NCI-H510A treated with DMSO at 0.1 percent for 48 hours (cell line): ENCODE data around the gene HOXA2.

ENCODE experiments used
- DNase-seq: peaks from one replicate; lab custom pipeline; 2025; lab: John Stamatoyannopoulos, UW

Gene HOXA2

GRCh38 chr7:27141137-27141922, 38.8 kb upstream of the HOXA2 start:
- DNase-seq, result no peak

GRCh38 chr7:27140126-27140857, 37.8 kb upstream of the HOXA2 start:
- no peak for DNase-seq

- DNase-seq, result no peak
Measured at GRCh38 chr7:27139334-27140125, 37.0 kb upstream of the HOXA2 start.

- DNase-seq, result no peak
Measured at GRCh38 chr7:27138985-27139333, 36.5 kb upstream of the HOXA2 start.

- DNase-seq, result no peak
Measured at GRCh38 chr7:27138472-27138871, 36.0 kb upstream of the HOXA2 start.

- DNase-seq, result no peak
Measured at GRCh38 chr7:27137640-27138315, 35.3 kb upstream of the HOXA2 start.

GRCh38 chr7:27134392-27134791, 31.9 kb upstream of the HOXA2 start:
- DNase-seq, result no peak

- no peak for DNase-seq
Measured at GRCh38 chr7:27133409-27134231, 31.1 kb upstream of the HOXA2 start.

- no peak for DNase-seq
Measured at GRCh38 chr7:27132978-27133377, 30.5 kb upstream of the HOXA2 start.

GRCh38 chr7:27132214-27132613, 29.7 kb upstream of the HOXA2 start:
- no peak for DNase-seq

GRCh38 chr7:27131390-27131819, 28.9 kb upstream of the HOXA2 start:
- no peak for DNase-seq

GRCh38 chr7:27130540-27131389, 28.3 kb upstream of the HOXA2 start, which contains the start of gene HOXA4:
HOXA4 (minus strand) TSS chr7:27130757; CDS start chr7:27130733, 24 bp downstream.
- DNase-seq, result peak; percentile 76

GRCh38 chr7:27129729-27130539, 27.5 kb upstream of the HOXA2 start:
- DNase-seq, result no peak

GRCh38 chr7:27128776-27129728, 26.6 kb upstream of the HOXA2 start:
- no peak for DNase-seq

- DNase-seq, result no peak
Measured at GRCh38 chr7:27128034-27128433, 25.6 kb upstream of the HOXA2 start.

GRCh38 chr7:27126596-27127327, 24.3 kb upstream of the HOXA2 start:
- no peak for DNase-seq

GRCh38 chr7:27125986-27126394, 23.5 kb upstream of the HOXA2 start:
- no peak for DNase-seq
